GM12865 (cell line): ENCODE measurements around the gene GYS1.

Source experiments
- DNase-seq: peaks from one replicate; pipeline ENCODE4 v3.0.0; 2010; ENCODE audit warnings: low read depth
- H3K4me3 ChIP-seq: 2 replicates; pipeline ENCODE4 v1.5.1; 2011; ENCODE audit warnings: mild to moderate bottlenecking, low read depth, low read length, control low read depth
- TF ChIP-seq, protein P1 (sequence below): IDR thresholded peaks from 2 replicates; pipeline ENCODE4 v1.5.1; 2011; ENCODE audit warnings: low read length, control low read depth, low read depth, inconsistent platforms; ENCODE audit not compliant: insufficient read depth; ENCODE audit errors: missing control alignments

The GYS1 gene

DNA sequence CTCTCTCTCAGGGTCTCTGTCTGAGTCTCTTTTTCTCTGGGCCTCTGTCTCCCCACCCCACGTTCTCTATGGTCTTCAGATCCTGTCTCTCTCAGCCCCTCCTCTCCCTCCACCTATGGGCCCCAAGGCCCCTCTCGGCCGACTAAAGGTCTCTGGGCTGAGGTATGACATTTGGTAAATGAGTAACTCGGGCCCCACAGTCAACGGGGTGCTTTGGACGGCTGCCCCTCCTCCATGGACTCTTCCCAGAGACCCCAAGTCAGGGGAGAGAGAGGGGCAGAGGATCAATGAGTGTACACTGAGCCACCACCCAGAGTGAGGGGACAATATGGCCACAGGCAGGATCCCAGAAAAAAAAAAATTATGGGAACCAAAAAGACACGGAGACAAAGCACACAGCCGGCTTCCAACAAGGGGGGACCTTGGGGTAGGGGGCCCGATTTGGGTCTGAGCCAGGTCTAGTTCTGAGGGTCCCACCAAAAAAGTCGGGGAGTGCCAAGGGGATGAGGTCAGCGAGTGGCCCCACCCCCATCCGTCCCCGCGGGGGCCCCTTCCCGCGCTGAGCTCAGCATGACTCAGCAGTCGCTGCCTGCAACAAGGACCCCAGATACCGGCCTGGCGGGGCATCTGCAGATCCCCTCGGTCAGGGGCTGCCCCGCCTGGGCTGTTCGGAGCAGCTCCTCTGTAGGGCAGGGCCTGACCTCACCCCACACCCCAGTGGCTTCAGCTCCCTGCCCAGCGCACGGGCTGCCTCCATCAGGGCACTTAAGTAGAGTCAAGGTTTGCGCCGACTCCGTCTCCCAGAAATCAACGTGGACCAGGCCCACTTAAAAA, 29.5 kb downstream of the GYS1 start:
- TF ChIP-seq, protein P1, sequence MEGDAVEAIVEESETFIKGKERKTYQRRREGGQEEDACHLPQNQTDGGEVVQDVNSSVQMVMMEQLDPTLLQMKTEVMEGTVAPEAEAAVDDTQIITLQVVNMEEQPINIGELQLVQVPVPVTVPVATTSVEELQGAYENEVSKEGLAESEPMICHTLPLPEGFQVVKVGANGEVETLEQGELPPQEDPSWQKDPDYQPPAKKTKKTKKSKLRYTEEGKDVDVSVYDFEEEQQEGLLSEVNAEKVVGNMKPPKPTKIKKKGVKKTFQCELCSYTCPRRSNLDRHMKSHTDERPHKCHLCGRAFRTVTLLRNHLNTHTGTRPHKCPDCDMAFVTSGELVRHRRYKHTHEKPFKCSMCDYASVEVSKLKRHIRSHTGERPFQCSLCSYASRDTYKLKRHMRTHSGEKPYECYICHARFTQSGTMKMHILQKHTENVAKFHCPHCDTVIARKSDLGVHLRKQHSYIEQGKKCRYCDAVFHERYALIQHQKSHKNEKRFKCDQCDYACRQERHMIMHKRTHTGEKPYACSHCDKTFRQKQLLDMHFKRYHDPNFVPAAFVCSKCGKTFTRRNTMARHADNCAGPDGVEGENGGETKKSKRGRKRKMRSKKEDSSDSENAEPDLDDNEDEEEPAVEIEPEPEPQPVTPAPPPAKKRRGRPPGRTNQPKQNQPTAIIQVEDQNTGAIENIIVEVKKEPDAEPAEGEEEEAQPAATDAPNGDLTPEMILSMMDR: no peak
- DNase-seq: peak; percentile 89
- peak overlapping the region; percentile 70 for H3K4me3 ChIP-seq

DNA sequence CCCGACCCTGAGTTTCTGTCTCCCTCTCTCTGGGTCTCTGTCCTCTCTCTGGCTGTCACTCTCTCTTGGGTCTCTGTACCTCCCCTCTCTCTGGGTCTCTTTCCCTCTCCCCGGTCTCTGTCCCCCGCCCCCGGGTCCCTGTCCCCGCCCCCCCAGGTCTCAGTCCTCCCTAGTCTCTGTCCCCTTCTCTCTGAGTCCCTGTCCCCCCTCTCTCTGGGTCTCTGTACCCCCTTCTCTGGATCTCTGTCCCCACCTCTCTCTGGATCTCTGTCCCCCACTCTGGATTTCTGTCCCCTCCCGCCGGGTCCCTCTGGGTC, 30.3 kb downstream of the GYS1 start:
- TF ChIP-seq, protein P1: no peak
- peak; percentile 36 for DNase-seq
- H3K4me3 ChIP-seq: peak overlapping the region; percentile 70

DNA sequence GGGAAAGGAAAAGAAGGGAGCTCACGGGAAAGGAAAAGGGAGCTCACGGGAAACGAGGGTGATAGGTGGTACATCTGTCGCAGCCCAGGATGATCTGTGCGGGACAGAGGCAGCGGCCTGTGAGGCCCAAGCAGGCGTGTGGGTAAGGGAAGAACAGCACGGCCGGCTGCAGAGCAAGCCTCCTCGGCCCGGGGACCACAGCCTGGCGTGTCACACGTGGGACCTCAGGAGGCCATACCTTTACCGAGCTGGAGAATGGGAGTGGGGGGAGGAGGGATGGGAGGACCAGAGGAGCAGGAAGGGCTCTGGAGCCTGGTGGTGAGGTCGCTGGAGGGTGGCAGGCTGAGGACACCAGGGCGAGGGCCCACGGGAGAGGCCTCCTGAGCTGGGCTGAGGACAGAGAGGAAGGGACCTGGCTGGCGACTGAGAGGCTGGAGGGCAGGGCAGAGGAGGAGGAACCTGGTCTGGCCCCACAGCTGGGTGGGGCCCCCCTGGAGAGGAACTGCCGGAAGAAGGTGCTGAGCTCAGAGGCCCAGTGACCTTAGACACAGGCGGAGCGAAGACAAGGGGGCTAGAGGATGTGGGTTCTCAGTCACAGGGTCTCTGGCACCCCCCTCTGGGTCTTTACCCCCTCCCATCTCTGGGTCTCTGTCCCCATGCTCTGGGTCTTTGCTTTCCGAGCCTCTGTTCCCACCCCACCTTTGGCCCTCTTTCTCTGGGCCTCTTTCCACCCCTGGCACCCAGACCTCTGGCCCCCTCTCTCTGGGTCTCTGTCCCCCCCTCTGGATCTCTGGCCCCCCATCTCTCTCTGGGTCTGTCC, 30.9 kb downstream of the GYS1 start:
- H3K4me3 ChIP-seq: peak overlapping the region; percentile 70
- peak; percentile 90 for DNase-seq

DNA sequence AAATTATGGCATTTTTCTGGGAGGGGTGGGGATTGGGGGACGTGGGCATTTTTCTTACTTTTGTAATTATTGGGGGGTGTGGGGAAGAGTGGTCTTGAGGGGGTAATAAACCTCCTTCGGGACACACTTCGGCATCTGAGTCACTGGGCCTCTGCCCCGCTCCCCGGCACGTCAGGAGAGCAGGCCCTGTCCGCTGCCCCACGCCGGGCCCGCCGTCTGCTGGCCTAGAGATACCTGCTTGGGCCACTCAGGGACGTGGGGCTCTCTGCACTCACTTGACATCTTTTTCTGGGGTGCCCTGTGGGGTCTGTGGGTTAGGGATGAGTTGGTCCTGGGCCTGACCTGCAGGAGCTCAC, 31.5 kb downstream of the GYS1 start:
- DNase-seq: no peak
- TF ChIP-seq, protein P1: no peak
- H3K4me3 ChIP-seq: no peak overlapping the region

More for the DNA sequence above, 30.9 kb downstream of the GYS1 start:
- TF ChIP-seq, protein P1: no peak

DNA sequence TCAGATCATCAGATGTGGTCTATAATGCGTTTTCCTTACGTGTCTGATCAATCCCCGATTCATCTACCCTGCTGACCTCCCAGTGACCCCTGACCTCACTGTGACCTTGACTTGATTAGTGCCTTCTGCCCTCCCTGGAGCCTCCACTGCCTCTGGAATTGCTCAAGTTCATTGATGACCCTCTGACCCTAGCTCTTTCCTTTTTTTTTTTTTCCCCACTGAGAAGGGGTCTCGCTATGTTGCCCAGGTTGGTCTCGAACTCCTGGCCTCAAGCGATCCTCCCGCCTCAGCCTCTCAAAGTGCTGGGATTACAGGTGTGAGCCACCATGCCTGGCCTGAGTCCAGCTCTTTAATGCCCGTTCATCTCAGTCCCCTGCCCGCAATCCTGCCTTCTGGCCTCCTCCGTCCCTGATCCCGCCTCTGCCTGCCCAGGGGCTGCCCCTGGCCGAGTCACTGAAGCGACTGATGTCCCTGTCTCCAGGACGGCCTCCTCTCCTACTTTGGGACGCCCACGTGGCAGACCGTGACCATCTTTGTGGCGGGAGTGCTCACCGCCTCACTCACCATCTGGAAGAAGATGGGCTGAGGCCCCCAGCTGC, 32.0 kb downstream of the GYS1 start:
- H3K4me3 ChIP-seq: no peak overlapping the region
- DNase-seq: no peak
- TF ChIP-seq, protein P1: no peak

DNA sequence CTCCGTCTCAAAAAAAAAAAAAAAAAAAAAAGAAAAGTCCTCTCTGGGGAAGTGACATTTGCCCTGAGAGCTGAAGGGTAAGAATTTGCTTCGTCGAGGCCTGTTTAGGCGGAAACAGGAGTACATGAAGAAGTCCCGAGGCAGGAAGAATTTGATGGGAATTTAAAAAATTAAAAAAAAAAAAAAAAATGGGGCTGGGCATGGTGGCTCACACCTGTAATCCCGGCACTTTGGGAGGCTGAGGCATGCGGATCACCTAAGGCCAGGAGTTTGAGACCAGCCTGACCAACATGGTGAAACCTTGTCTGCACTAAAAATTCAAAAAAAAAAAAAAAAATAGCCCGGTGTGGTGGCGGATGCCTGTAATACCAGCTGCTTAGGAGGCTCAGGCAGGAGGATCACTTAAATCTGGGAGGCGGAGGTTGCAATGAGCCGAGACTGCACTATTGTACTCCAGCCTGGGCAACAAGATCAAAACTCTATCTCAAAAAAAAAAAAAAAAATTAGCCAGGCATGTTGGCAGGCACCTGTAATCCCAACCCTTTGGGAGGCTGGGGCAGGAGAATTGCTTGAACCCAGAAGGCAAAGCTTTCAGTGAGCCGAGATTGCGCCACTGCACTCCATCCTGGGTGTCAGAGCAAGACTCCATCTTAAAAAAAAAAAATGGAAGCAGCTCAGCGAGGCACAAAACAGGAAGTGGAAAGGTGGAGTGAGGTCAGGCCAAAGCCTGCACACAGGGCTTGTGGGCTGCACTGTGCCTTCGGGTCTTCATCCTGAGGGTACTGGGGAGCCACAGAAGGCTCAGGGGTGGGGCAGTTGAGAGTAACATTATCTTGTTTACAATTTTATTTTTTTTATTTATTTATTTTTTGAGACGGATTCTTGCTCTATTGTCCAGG, 33.5 kb downstream of the GYS1 start:
- no peak for DNase-seq

More for the DNA sequence above, 33.5 kb downstream of the GYS1 start:
- H3K4me3 ChIP-seq: no peak overlapping the region
- TF ChIP-seq, protein P1: no peak
